ENCODE data around the gene TOMM7.
"Not testable (repeated sequence)": the region's sequence is repeated elsewhere in the genome, so short reads cannot be mapped to it uniquely, and the experiment has no call there.

The TOMM7 gene

GRCh38 chr7:22853138-22853537 is 30.5 kb upstream of the TOMM7 start:
- DNase-seq: no peak

- no peak for DNase-seq
Observed at GRCh38 chr7:22851145-22851544, 28.5 kb upstream of the TOMM7 start.

- not testable (repeated sequence) for DNase-seq
Observed at GRCh38 chr7:22850394-22850793, 27.7 kb upstream of the TOMM7 start.

- no peak for DNase-seq
Observed at GRCh38 chr7:22849662-22850061, 27.0 kb upstream of the TOMM7 start.

GRCh38 chr7:22849172-22849571 is 26.5 kb upstream of the TOMM7 start:
- peak; percentile 91 for DNase-seq

- no peak for DNase-seq
Observed at GRCh38 chr7:22846961-22847360, 24.3 kb upstream of the TOMM7 start.

- no peak for DNase-seq
Observed at GRCh38 chr7:22845221-22845834, 22.7 kb upstream of the TOMM7 start.

GRCh38 chr7:22843681-22844309 is 21.1 kb upstream of the TOMM7 start:
- no peak for DNase-seq

GRCh38 chr7:22842973-22843372 is 20.3 kb upstream of the TOMM7 start:
- no peak for DNase-seq

- DNase-seq: no peak
Observed at GRCh38 chr7:22842383-22842941, 19.8 kb upstream of the TOMM7 start.

GRCh38 chr7:22841954-22842353 is 19.3 kb upstream of the TOMM7 start:
- DNase-seq: no peak

- no peak for DNase-seq
Observed at GRCh38 chr7:22837308-22837707, 14.7 kb upstream of the TOMM7 start.

- not testable (repeated sequence) for DNase-seq
Observed at GRCh38 chr7:22836506-22836905, 13.9 kb upstream of the TOMM7 start.

- no peak for DNase-seq
Observed at GRCh38 chr7:22833957-22834356, 11.3 kb upstream of the TOMM7 start.

- no peak for DNase-seq
Observed at GRCh38 chr7:22833113-22833855, 10.6 kb upstream of the TOMM7 start.

GRCh38 chr7:22832401-22832800 is 9.8 kb upstream of the TOMM7 start:
- DNase-seq: no peak

- DNase-seq: no peak
Observed at GRCh38 chr7:22831602-22832305, 9.1 kb upstream of the TOMM7 start.

GRCh38 chr7:22827563-22827962 is 4.9 kb upstream of the TOMM7 start:
- DNase-seq: no peak

GRCh38 chr7:22826593-22826992 is 3.9 kb upstream of the TOMM7 start:
- no peak for DNase-seq

GRCh38 chr7:22824760-22825159 is 2.1 kb upstream of the TOMM7 start:
- no peak for DNase-seq

- DNase-seq: no peak
Observed at GRCh38 chr7:22823142-22823497, 471 bp upstream of the TOMM7 start.

GRCh38 chr7:22821702-22822485 is 755 bp downstream of the TOMM7 start:
- no peak for DNase-seq

- no peak for DNase-seq
Observed at GRCh38 chr7:22819476-22819875, 3.2 kb downstream of the TOMM7 start.
